Hepatocyte (in vitro differentiated cells): Measurements from ENCODE around the gene STAC. TPM values are rescaled to one million over a fixed set of nuclear protein-coding genes. Genes with fewer than 3 reads are reported as not detected.

Source experiments
- DNase-seq: peaks from one replicate; pipeline ENCODE4 v3.0.0-alpha.2; 2016; ENCODE audit warnings: low spot score
- H2AFZ ChIP-seq: fragments of 200-600 bp; sonication (generic); 2 replicates; pipeline ENCODE4 v1.6.0; 2016; ENCODE audit warnings: antibody characterized with exemption, mild to moderate bottlenecking
- H3K27ac ChIP-seq: fragments of 200-600 bp; sonication (generic); 2 replicates; pipeline ENCODE4 v1.5.1; 2016; ENCODE audit warnings: mild to moderate bottlenecking
- H3K27me3 ChIP-seq: fragments of 200-600 bp; sonication (generic); 2 replicates; pipeline ENCODE4 v1.6.1; 2016
- H3K36me3 ChIP-seq: fragments of 200-600 bp; sonication (generic); replicated peaks from 2 replicates; pipeline ENCODE4 v1.5.1; 2016; ENCODE audit warnings: low read depth; ENCODE audit not compliant: insufficient read depth
- H3K4me1 ChIP-seq: fragments of 200-600 bp; sonication (generic); 2 replicates; pipeline ENCODE4 v1.5.1; 2016; ENCODE audit warnings: mild to moderate bottlenecking, moderate library complexity; ENCODE audit not compliant: insufficient read depth
- H3K4me2 ChIP-seq: fragments of 200-600 bp; sonication (generic); 2 replicates; pipeline ENCODE4 v1.6.0; 2016
- H3K4me3 ChIP-seq: fragments of 200-600 bp; sonication (generic); 2 replicates; pipeline ENCODE4 v1.5.1; 2016; ENCODE audit warnings: mild to moderate bottlenecking
- H3K79me2 ChIP-seq: fragments of 200-600 bp; sonication (generic); 2 replicates; pipeline ENCODE4 v1.6.0; 2017; ENCODE audit warnings: mild to moderate bottlenecking
- H3K9me2 ChIP-seq: fragments of 200-600 bp; sonication (generic); replicated peaks from 2 replicates; pipeline ENCODE4 v1.6.0; 2017; ENCODE audit warnings: mild to moderate bottlenecking; ENCODE audit not compliant: insufficient read depth
- H3K9me3 ChIP-seq: fragments of 200-600 bp; sonication (generic); 2 replicates; pipeline ENCODE4 v1.5.1; 2016; ENCODE audit warnings: low read depth, mild to moderate bottlenecking
- H4K20me1 ChIP-seq: fragments of 200-600 bp; sonication (generic); 2 replicates; pipeline ENCODE4 v1.6.0; 2016; ENCODE audit warnings: mild to moderate bottlenecking; ENCODE audit not compliant: insufficient read depth, poor library complexity, severe bottlenecking
- EZH2 ChIP-seq: fragments of 200-600 bp; sonication (generic); IDR thresholded peaks from 2 replicates; pipeline ENCODE4 v1.6.1; 2016; ENCODE audit warnings: antibody characterized with exemption, mild to moderate bottlenecking, borderline replicate concordance
- EZH2phosphoT487 ChIP-seq: fragments of 200-600 bp; sonication (generic); IDR thresholded peaks from one replicate; pipeline ENCODE4 v1.6.1; 2018; ENCODE audit warnings: antibody characterized with exemption, mild to moderate bottlenecking, low read depth, moderate library complexity; ENCODE audit not compliant: unreplicated experiment, severe bottlenecking
- WGBS: methylation state at CpG from one replicate; pipeline ENCODE4 v1.1.6; 2016; ENCODE audit warnings: low lambda C conversion rate; ENCODE audit errors: missing lambda C conversion rate; 5-methylcytosine and 5-hydroxymethylcytosine counted together
- polyA plus RNA-seq: library from polyadenylated mRNA; unstranded; fragments of >200 nt; fragmentation: Nextera tagmentation; extraction: Ambion mirVana; gene quantifications from 2 replicates; pipeline ENCODE4 v1.2.1, GENCODE V29; 2016
- total RNA-seq: library from RNA; depleted of rRNA; stranded (reverse); fragments of >200 nt; gene quantifications from 2 replicates; pipeline ENCODE4 v1.2.3, GENCODE V29; 2014
- TF ChIP-seq, protein P1 (sequence below): fragments of 200-600 bp; sonication (generic); IDR thresholded peaks from 2 replicates; pipeline ENCODE4 v1.5.1; 2016; ENCODE audit warnings: antibody characterized with exemption, mild to moderate bottlenecking; ENCODE audit not compliant: poor library complexity

The STAC gene
- total and polyA plus RNA-seq, 2 experiments from 2014 or later, result 0.13 to 0.53 TPM

DNA sequence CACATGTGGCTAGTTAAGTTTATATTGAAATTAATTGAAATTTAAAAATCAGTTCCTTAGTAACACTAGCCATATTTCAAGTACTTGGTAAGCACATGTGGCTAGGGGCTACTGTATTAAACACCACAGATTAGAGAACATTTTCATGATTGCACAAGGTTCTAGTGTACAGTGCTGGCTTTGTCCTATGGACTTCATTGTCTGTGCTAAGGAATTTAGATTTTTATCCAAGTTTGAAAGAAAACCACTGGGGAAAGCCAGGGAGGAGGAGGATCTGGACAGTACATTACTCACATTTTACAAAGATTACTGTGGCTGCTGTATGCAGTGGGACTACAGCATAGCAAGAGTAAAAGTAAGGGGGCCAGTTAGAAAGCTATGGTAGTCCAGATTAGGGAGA, 13.9 kb downstream of the STAC start:
- Histone ChIP-seq H3K27ac (no peak overlapping the region), H3K79me2 (no peaks in the 10 kb centered on the region), H3K4me2 (no peak overlapping the region), H3K9me2 (no peaks in the 10 kb centered on the region), H3K9me3 (no peaks in the 10 kb centered on the region), H3K27me3 (no peaks in the 10 kb centered on the region), H3K36me3 (no peaks in the 10 kb centered on the region), H3K4me1 (no peaks in the 10 kb centered on the region), H3K4me3 (no peak overlapping the region), H4K20me1 (no peaks in the 10 kb centered on the region), H2AFZ (no peak overlapping the region)
- no peak for TF ChIP-seq EZH2phosphoT487
- TF ChIP-seq, protein P1, sequence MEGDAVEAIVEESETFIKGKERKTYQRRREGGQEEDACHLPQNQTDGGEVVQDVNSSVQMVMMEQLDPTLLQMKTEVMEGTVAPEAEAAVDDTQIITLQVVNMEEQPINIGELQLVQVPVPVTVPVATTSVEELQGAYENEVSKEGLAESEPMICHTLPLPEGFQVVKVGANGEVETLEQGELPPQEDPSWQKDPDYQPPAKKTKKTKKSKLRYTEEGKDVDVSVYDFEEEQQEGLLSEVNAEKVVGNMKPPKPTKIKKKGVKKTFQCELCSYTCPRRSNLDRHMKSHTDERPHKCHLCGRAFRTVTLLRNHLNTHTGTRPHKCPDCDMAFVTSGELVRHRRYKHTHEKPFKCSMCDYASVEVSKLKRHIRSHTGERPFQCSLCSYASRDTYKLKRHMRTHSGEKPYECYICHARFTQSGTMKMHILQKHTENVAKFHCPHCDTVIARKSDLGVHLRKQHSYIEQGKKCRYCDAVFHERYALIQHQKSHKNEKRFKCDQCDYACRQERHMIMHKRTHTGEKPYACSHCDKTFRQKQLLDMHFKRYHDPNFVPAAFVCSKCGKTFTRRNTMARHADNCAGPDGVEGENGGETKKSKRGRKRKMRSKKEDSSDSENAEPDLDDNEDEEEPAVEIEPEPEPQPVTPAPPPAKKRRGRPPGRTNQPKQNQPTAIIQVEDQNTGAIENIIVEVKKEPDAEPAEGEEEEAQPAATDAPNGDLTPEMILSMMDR, result no peak
- TF ChIP-seq EZH2, result no peak
- no peak for DNase-seq

DNA sequence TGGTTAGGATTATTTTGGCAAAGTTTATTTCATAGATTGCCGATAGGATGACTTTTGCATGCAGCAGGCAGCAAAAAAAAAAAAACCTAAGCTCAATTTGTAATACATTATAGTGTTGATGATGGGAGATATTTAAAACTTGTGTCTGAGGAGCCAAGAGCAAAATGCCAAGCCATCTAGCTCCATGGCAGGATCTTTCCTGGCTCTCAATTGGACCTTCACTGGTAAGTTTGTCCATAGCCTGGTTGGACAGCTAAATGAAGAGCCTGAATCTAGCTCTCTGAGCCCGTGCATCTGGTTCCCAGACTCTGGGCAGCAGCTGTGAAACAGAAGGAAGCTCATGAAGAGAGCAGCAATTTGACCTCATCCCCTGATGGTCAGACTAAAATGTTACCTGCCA, 17.5 kb downstream of the STAC start:
- DNase-seq, result no peak
- no peaks in the 10 kb centered on the region for H3K9me3 ChIP-seq
- TF ChIP-seq EZH2, result no peak
- TF ChIP-seq, protein P1, result no peak
- TF ChIP-seq EZH2phosphoT487, result no peak

DNA sequence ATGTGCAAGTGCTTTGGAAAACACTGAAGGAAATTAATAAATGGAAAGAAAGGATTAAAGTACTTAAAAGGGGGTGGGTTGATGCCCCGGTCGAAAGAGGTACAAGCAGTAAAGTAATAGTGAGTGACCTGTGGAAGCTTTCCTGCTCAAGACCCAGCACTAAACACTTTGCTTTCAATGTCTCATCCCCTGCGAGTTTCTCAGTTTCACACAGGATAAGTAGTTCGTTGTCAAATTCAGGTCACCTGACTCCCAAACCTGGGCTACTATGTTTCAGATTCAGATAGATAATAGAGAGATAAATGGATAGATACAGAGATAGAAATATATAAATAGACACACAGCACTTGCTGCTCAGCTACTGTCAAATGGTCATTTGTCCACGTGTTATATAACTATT, 19.6 kb downstream of the STAC start:
- no peaks in the 10 kb centered on the region for H3K9me3 ChIP-seq
- H3K4me3 ChIP-seq, result no peak overlapping the region
- H3K9me2 ChIP-seq, result no peaks in the 10 kb centered on the region
- WGBS, result 88% methylated on average over 5 of the region's 5 CpGs
- H4K20me1 ChIP-seq, result no peaks in the 10 kb centered on the region
- no peaks in the 10 kb centered on the region for H3K36me3 ChIP-seq
- H3K27ac ChIP-seq, result no peak overlapping the region
- no peak for DNase-seq
- no peaks in the 10 kb centered on the region for H3K79me2 ChIP-seq
- H3K4me1 ChIP-seq, result no peaks in the 10 kb centered on the region
- H3K27me3 ChIP-seq, result no peaks in the 10 kb centered on the region
- H2AFZ ChIP-seq, result no peak overlapping the region
- no peak overlapping the region for H3K4me2 ChIP-seq
- no peak for TF ChIP-seq EZH2phosphoT487
- no peak for TF ChIP-seq EZH2
- TF ChIP-seq, protein P1, result no peak

More for the DNA sequence above, 17.5 kb downstream of the STAC start:
- Histone ChIP-seq H4K20me1 (no peaks in the 10 kb centered on the region), H3K36me3 (no peaks in the 10 kb centered on the region), H3K4me3 (no peak overlapping the region), H3K4me1 (no peaks in the 10 kb centered on the region), H2AFZ (no peak overlapping the region), H3K9me2 (no peaks in the 10 kb centered on the region), H3K4me2 (no peak overlapping the region), H3K27me3 (no peaks in the 10 kb centered on the region), H3K27ac (no peak overlapping the region), H3K79me2 (no peaks in the 10 kb centered on the region)
- WGBS, result 79% methylated on average over 2 of the region's 2 CpGs

DNA sequence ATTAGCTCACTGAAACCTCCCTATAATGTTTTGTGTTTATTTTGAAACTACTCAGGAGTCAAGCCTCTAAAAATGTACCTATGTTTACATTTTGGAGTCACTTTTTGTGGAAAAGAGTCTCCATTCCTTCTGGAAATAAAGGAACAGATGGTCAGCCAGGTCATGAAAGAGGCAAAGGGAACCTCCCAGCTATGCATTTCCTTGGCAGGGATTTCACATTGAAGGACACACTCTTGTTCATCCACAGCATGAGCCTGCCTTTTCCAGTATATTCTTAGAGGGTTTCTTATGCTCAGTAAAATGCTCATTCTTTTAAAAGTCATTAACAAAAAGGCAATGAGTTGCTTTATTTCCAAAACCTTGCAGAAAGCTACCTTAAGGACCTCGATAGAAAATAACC, 20.8 kb downstream of the STAC start:
- 83% methylated on average over 1 of the region's 1 CpG for WGBS
- no peak overlapping the region for H3K4me3 ChIP-seq
- no peak for TF ChIP-seq EZH2phosphoT487
- no peak for TF ChIP-seq EZH2
- TF ChIP-seq, protein P1, result no peak
- H4K20me1 ChIP-seq, result no peaks in the 10 kb centered on the region
- no peaks in the 10 kb centered on the region for H3K4me1 ChIP-seq
- H2AFZ ChIP-seq, result no peak overlapping the region
- no peaks in the 10 kb centered on the region for H3K36me3 ChIP-seq
- no peaks in the 10 kb centered on the region for H3K79me2 ChIP-seq
- H3K9me3 ChIP-seq, result no peaks in the 10 kb centered on the region
- H3K4me2 ChIP-seq, result no peak overlapping the region
- DNase-seq, result no peak
- H3K27me3 ChIP-seq, result no peaks in the 10 kb centered on the region
- H3K27ac ChIP-seq, result no peak overlapping the region
- H3K9me2 ChIP-seq, result no peaks in the 10 kb centered on the region
